Neural progenitor cell (in vitro differentiated cells): ENCODE measurements around the gene TMEM74B. TPM values are rescaled to one million over a fixed set of nuclear protein-coding genes. Genes with fewer than 3 reads are reported as not detected.
"Not testable (repeated sequence)": the region's sequence is repeated elsewhere in the genome, so short reads cannot be mapped to it uniquely, and the experiment has no call there.

ENCODE experiments used
- DNase-seq: peaks from one replicate; pipeline ENCODE4 v3.0.0-alpha.2; 2016; ENCODE audit warnings: low spot score
- H2AFZ ChIP-seq: fragments of 200-600 bp; sonication (generic); replicated peaks from 2 replicates; pipeline ENCODE4 v1.6.1; 2016; ENCODE audit warnings: antibody characterized with exemption
- H3F3A ChIP-seq: fragments of 200-600 bp; sonication (generic); 2 replicates; pipeline ENCODE4 v1.6.1; 2016; ENCODE audit warnings: antibody characterized with exemption, low read depth
- H3K27ac ChIP-seq: fragments of 200-600 bp; sonication (generic); 2 replicates; pipeline ENCODE4 v1.5.1; 2016; ENCODE audit warnings: mild to moderate bottlenecking
- H3K27me3 ChIP-seq: fragments of 200-600 bp; sonication (generic); 2 replicates; pipeline ENCODE4 v1.6.1; 2016; ENCODE audit warnings: mild to moderate bottlenecking, moderate library complexity
- H3K36me3 ChIP-seq: fragments of 200-600 bp; sonication (generic); 2 replicates; pipeline ENCODE4 v1.5.1; 2016
- H3K4me1 ChIP-seq: fragments of 200-600 bp; sonication (generic); 2 replicates; pipeline ENCODE4 v1.6.1; 2016; ENCODE audit warnings: mixed run types
- H3K4me2 ChIP-seq: fragments of 200-600 bp; sonication (generic); 2 replicates; pipeline ENCODE4 v1.6.1; 2016
- H3K4me3 ChIP-seq: fragments of 200-600 bp; sonication (generic); 2 replicates; pipeline ENCODE4 v1.5.1; 2016
- H3K79me2 ChIP-seq: fragments of 200-600 bp; sonication (generic); 2 replicates; pipeline ENCODE4 v1.6.1; 2016; ENCODE audit warnings: low read depth
- H3K9ac ChIP-seq: fragments of 200-600 bp; sonication (generic); 2 replicates; pipeline ENCODE4 v1.6.1; 2016
- H3K9me3 ChIP-seq: fragments of 200-600 bp; sonication (generic); 2 replicates; pipeline ENCODE4 v1.5.1; 2016; ENCODE audit warnings: low read depth
- H4K20me1 ChIP-seq: fragments of 200-600 bp; sonication (generic); 2 replicates; pipeline ENCODE4 v1.6.1; 2016; ENCODE audit warnings: low read depth
- H3K27ac Mint-ChIP-seq: 3 replicates; pipeline ENCODE4 v1.8.0; 2021; ENCODE audit warnings: mixed read lengths
- H3K27me3 Mint-ChIP-seq: 2 replicates; pipeline ENCODE4 v1.8.0; 2022; ENCODE audit warnings: low read depth, mild to moderate bottlenecking, inconsistent platforms, moderate library complexity, mixed read lengths; ENCODE audit not compliant: insufficient read depth
- H3K36me3 Mint-ChIP-seq: 3 replicates; pipeline ENCODE4 v1.8.0; 2021; ENCODE audit warnings: mixed read lengths
- H3K4me1 Mint-ChIP-seq: 3 replicates; pipeline ENCODE4 v1.8.0; 2021; ENCODE audit warnings: mixed read lengths
- H3K4me3 Mint-ChIP-seq: 3 replicates; pipeline ENCODE4 v1.8.0; 2021; ENCODE audit warnings: mild to moderate bottlenecking, moderate library complexity, mixed read lengths
- H3K9me3 Mint-ChIP-seq: 3 replicates; pipeline ENCODE4 v1.8.0; 2020; ENCODE audit warnings: mixed read lengths
- CTCF ChIP-seq: fragments of 200-600 bp; sonication (generic); IDR thresholded peaks from 2 replicates; pipeline ENCODE4 v1.5.1; 2017; ENCODE audit warnings: antibody characterized with exemption, mild to moderate bottlenecking
- EZH2 ChIP-seq: fragments of 200-600 bp; sonication (generic); IDR thresholded peaks from 2 replicates; pipeline ENCODE4 v1.6.1; 2017; ENCODE audit warnings: antibody characterized with exemption, mild to moderate bottlenecking, moderate library complexity
- EZH2phosphoT487 ChIP-seq: fragments of 200-600 bp; sonication (generic); IDR thresholded peaks from 2 replicates; pipeline ENCODE4 v1.6.1; 2017; ENCODE audit warnings: antibody characterized with exemption
- total RNA-seq: library from RNA; depleted of rRNA; stranded (reverse); fragments of >200 nt; gene quantifications from 2 replicates; pipeline ENCODE4 v1.2.3, GENCODE V29; 2015; ENCODE audit warnings: low replicate concordance

TMEM74B gene
- total RNA-seq, 1 donor from 2014 or later: 2.5 TPM

GRCh38 chr20:1225783-1226654 lies 41.2 kb upstream of the TMEM74B start, which contains the start of gene RAD21L1:
Gene RAD21L1 (plus strand): TSS chr20:1226044. CDS start chr20:1228454, 2,410 bp downstream.
- H3K9me3 ChIP-seq: no peaks in the 10 kb centered on the region
- H3K27ac Mint-ChIP-seq: no peak within 1 kb of the TSS
- H3K4me3 Mint-ChIP-seq: peak within 1 kb of the TSS; percentile 89
- no peak within 1 kb of the TSS for H3K9ac ChIP-seq
- H3K27me3 Mint-ChIP-seq: peaks cover 12% of the 10 kb centered on the region
- no peaks in the 10 kb centered on the region for H3K9me3 Mint-ChIP-seq
- peaks cover 70% of the 10 kb centered on the region for H3K27me3 ChIP-seq
- peak within 1 kb of the TSS; percentile 100 for H2AFZ ChIP-seq
- H3K36me3 ChIP-seq: no peaks in the 10 kb centered on the region
- H3K4me1 Mint-ChIP-seq: no peaks in the 10 kb centered on the region
- peak within 1 kb of the TSS; percentile 88 for H3K4me2 ChIP-seq
- peak; percentile 37 for TF ChIP-seq EZH2phosphoT487
- TF ChIP-seq EZH2: peak; percentile 11
- no peak for TF ChIP-seq CTCF
- H3K4me1 ChIP-seq: no peaks in the 10 kb centered on the region
- H4K20me1 ChIP-seq: no peaks in the 10 kb centered on the region
- no peak within 1 kb of the TSS for H3K27ac ChIP-seq
- H3K36me3 Mint-ChIP-seq: no peaks in the 10 kb centered on the region
- H3K4me3 ChIP-seq: peak within 1 kb of the TSS; percentile 67
- no peaks in the 10 kb centered on the region for H3K79me2 ChIP-seq
- DNase-seq: peak; percentile 94
- H3F3A ChIP-seq: peaks cover 17% of the 10 kb centered on the region

- Mint-ChIP-seq H3K36me3 (no peaks in the 10 kb centered on the region), H3K27me3 (peaks cover 12% of the 10 kb centered on the region), H3K4me3 (peak overlapping the region; percentile 85), H3K4me1 (no peaks in the 10 kb centered on the region), H3K9me3 (no peaks in the 10 kb centered on the region), H3K27ac (no peak overlapping the region)
- peaks cover 17% of the 10 kb centered on the region for H3F3A ChIP-seq
- peaks cover 63% of the 10 kb centered on the region for H3K27me3 ChIP-seq
- H3K79me2 ChIP-seq: no peaks in the 10 kb centered on the region
- no peaks in the 10 kb centered on the region for H3K9me3 ChIP-seq
- H3K27ac ChIP-seq: no peak overlapping the region
- DNase-seq: peak; percentile 95
- H3K4me2 ChIP-seq: peak overlapping the region; percentile 76
- H3K36me3 ChIP-seq: no peaks in the 10 kb centered on the region
- no peaks in the 10 kb centered on the region for H3K4me1 ChIP-seq
- peak overlapping the region; percentile 52 for H3K4me3 ChIP-seq
- H4K20me1 ChIP-seq: no peaks in the 10 kb centered on the region
- H2AFZ ChIP-seq: peak overlapping the region; percentile 83
- H3K9ac ChIP-seq: no peak overlapping the region
- no peak for TF ChIP-seq EZH2
- TF ChIP-seq CTCF: no peak
- no peak for TF ChIP-seq EZH2phosphoT487
These were observed 40.5 kb upstream of the TMEM74B start for GRCh38 chr20:1225263-1225782.

GRCh38 chr20:1224205-1224890 lies 39.6 kb upstream of the TMEM74B start:
- Histone ChIP-seq H3K27me3 (peaks cover 54% of the 10 kb centered on the region), H4K20me1 (no peaks in the 10 kb centered on the region), H3K79me2 (no peaks in the 10 kb centered on the region), H3K27ac (no peak overlapping the region), H3K4me2 (no peak overlapping the region), H3F3A (peaks cover 17% of the 10 kb centered on the region), H3K4me1 (no peaks in the 10 kb centered on the region), H3K9me3 (no peaks in the 10 kb centered on the region), H2AFZ (no peak overlapping the region), H3K36me3 (no peaks in the 10 kb centered on the region), H3K4me3 (no peak overlapping the region), H3K9ac (no peak overlapping the region)
- no peaks in the 10 kb centered on the region for H3K9me3 Mint-ChIP-seq
- TF ChIP-seq EZH2phosphoT487: no peak
- TF ChIP-seq CTCF: no peak
- TF ChIP-seq EZH2: no peak
- H3K27me3 Mint-ChIP-seq: peaks cover 14% of the 10 kb centered on the region
- no peaks in the 10 kb centered on the region for H3K4me1 Mint-ChIP-seq
- peak overlapping the region; percentile 24 for H3K4me3 Mint-ChIP-seq
- no peak overlapping the region for H3K27ac Mint-ChIP-seq
- H3K36me3 Mint-ChIP-seq: no peaks in the 10 kb centered on the region
- no peak for DNase-seq

GRCh38 chr20:1222750-1223149 lies 38.0 kb upstream of the TMEM74B start:
- H3K4me3 ChIP-seq, H4K20me1 ChIP-seq, H3K4me2 ChIP-seq, H3K9ac ChIP-seq, H3K9me3 Mint-ChIP-seq, H3K4me1 ChIP-seq, H3K4me3 Mint-ChIP-seq, DNase-seq, H3K79me2 ChIP-seq, H3K36me3 ChIP-seq, H3K27ac ChIP-seq, H3K27ac Mint-ChIP-seq, H3K9me3 ChIP-seq, H3K36me3 Mint-ChIP-seq, H3K4me1 Mint-ChIP-seq, H2AFZ ChIP-seq: not testable (repeated sequence)
- Histone ChIP-seq H3F3A (peaks cover 17% of the 10 kb centered on the region), H3K27me3 (peaks cover 38% of the 10 kb centered on the region)
- H3K27me3 Mint-ChIP-seq: peaks cover 16% of the 10 kb centered on the region
